Stimulated activated CD4-positive, alpha-beta T cell treated with anti-CD3 and anti-CD28 coated beads, TNF-alpha, amount 100 ng/mL, for 48 hours (primary cell): ENCODE results near the gene NOX4.

Experiments
- DNase-seq, 3 donors: peaks; one replicate each; pipeline ENCODE4 v3.0.0-alpha.2; 2020; ENCODE audit warnings: low read depth in 3 of 3

Gene NOX4

GRCh38 chr11:89490981-89491690 lies at the start of gene NOX4:
TSS of gene NOX4 (minus strand) at chr11:89491375. CDS start at chr11:89491246, 129 bp downstream.
- DNase-seq = no peak

- no peak for DNase-seq
Measured at GRCh38 chr11:89540826-89541225, 49.7 kb upstream of the NOX4 start.

GRCh38 chr11:89537936-89538335 lies 46.8 kb upstream of the NOX4 start:
- DNase-seq = no peak

- DNase-seq = no peak
Measured at GRCh38 chr11:89536926-89537325, 45.8 kb upstream of the NOX4 start.

- DNase-seq = no peak
Measured at GRCh38 chr11:89535221-89535620, 44.0 kb upstream of the NOX4 start.

GRCh38 chr11:89529626-89530380 lies 38.6 kb upstream of the NOX4 start:
- DNase-seq = no peak

GRCh38 chr11:89521792-89522191 lies 30.6 kb upstream of the NOX4 start:
- DNase-seq = no peak

- DNase-seq = no peak
Measured at GRCh38 chr11:89521294-89521693, 30.1 kb upstream of the NOX4 start.

GRCh38 chr11:89516496-89516895 lies 25.3 kb upstream of the NOX4 start:
- DNase-seq = no peak

- DNase-seq = no peak
Measured at GRCh38 chr11:89508544-89508943, 17.4 kb upstream of the NOX4 start.

- DNase-seq = no peak
Measured at GRCh38 chr11:89504270-89504669, 13.1 kb upstream of the NOX4 start.

GRCh38 chr11:89503422-89503821 lies 12.2 kb upstream of the NOX4 start:
- DNase-seq = no peak

GRCh38 chr11:89502301-89502700 lies 11.1 kb upstream of the NOX4 start:
- no peak for DNase-seq

GRCh38 chr11:89500336-89500735 lies 9.2 kb upstream of the NOX4 start:
- DNase-seq = no peak

GRCh38 chr11:89498845-89499448 lies 7.8 kb upstream of the NOX4 start:
- no peak for DNase-seq

- DNase-seq = no peak
Measured at GRCh38 chr11:89495951-89496350, 4.8 kb upstream of the NOX4 start.

- DNase-seq = no peak
Measured at GRCh38 chr11:89493431-89493830, 2.3 kb upstream of the NOX4 start.

- DNase-seq = no peak
Measured at GRCh38 chr11:89490602-89490980, 584 bp downstream of the NOX4 start.

GRCh38 chr11:89489930-89490329 lies 1.2 kb downstream of the NOX4 start:
- DNase-seq = no peak

- DNase-seq = no peak
Measured at GRCh38 chr11:89487016-89487415, 4.2 kb downstream of the NOX4 start.

GRCh38 chr11:89484896-89485295 lies 6.3 kb downstream of the NOX4 start:
- DNase-seq = no peak

- DNase-seq = no peak
Measured at GRCh38 chr11:89477175-89477574, 14.0 kb downstream of the NOX4 start.

- DNase-seq = no peak
Measured at GRCh38 chr11:89463266-89463780, 27.9 kb downstream of the NOX4 start.
